MM.1S (cell line): ENCODE data around the gene COL12A1.

Experiments
- CTCF ChIP-seq: fragments of 300-600 bp; sonication (generic); IDR thresholded peaks from 2 replicates; pipeline ENCODE4 v1.5.1; 2016; ENCODE audit warnings: antibody characterized with exemption, low read length, mixed read lengths
- EZH2 ChIP-seq: fragments of 300-600 bp; sonication (generic); optimal IDR thresholded peaks from 2 replicates; pipeline ENCODE3; 2017; ENCODE audit warnings: low read depth, mild to moderate bottlenecking, antibody characterized with exemption, low read length, mixed read lengths
- EZH2phosphoT487 ChIP-seq: fragments of 300-600 bp; sonication (generic); IDR thresholded peaks from 2 replicates; pipeline ENCODE4 v1.6.1; 2018; ENCODE audit warnings: antibody characterized with exemption, low read length

GRCh38 chr6:75230484-75231325, 24.9 kb upstream of the COL12A1 start:
- TF ChIP-seq CTCF, result peak; percentile 45
- TF ChIP-seq EZH2phosphoT487, result no peak
- no peak for TF ChIP-seq EZH2
